Stomach (tissue), 4 donors: ENCODE results near the gene AGT.

Source experiments
- CTCF ChIP-seq, 7 experiments: fragments of 450-650 bp in 4 of 7; fragments of 200-600 bp in 3 of 7; sonication (generic) in 3 of 7; IDR thresholded peaks; one replicate each; pipeline ENCODE4 v1.5.1; 2016 to 2019; ENCODE audit warnings: antibody characterized with exemption in 7 of 7, control low read depth in 2 of 7, mild to moderate bottlenecking in 1 of 7
- POLR2AphosphoS5 ChIP-seq, 3 donors: sonication (generic); formaldehyde crosslinking; IDR thresholded peaks; one replicate each; pipeline ENCODE4 v1.6.1; 2016; ENCODE audit warnings: antibody characterized with exemption in 3 of 3

- no peak for TF ChIP-seq POLR2AphosphoS5 (IDR thresholded peaks at IDR 0.05)
- TF ChIP-seq CTCF (IDR thresholded peaks at IDR 0.05): no peak
These were observed 45.7 kb downstream of the AGT start for GRCh38 chr1:230668227-230668626.
